Ishikawa (cell line): ENCODE data around the gene CCDC51.

Experiments
- CEBPB ChIP-seq: IDR thresholded peaks from 2 replicates; pipeline ENCODE4 v1.6.1; 2012
- CREB1 ChIP-seq: IDR thresholded peaks from 2 replicates; pipeline ENCODE4 v1.6.1; 2012; ENCODE audit warnings: low read depth
- EP300 ChIP-seq: IDR thresholded peaks from 2 replicates; pipeline ENCODE4 v1.6.1; 2012; ENCODE audit warnings: borderline replicate concordance
- NFIC ChIP-seq: IDR thresholded peaks from 2 replicates; pipeline ENCODE4 v1.6.1; 2012
- REST ChIP-seq: IDR thresholded peaks from 2 replicates; pipeline ENCODE4 v1.6.1; 2012; ENCODE audit warnings: low read depth, mild to moderate bottlenecking
- TCF12 ChIP-seq: IDR thresholded peaks from 2 replicates; pipeline ENCODE4 v1.6.1; 2012; ENCODE audit warnings: low read depth
- USF1 ChIP-seq: IDR thresholded peaks from 2 replicates; pipeline ENCODE4 v1.6.1; 2012
- YY1 ChIP-seq: IDR thresholded peaks from 2 replicates; pipeline ENCODE4 v1.6.1; 2012; ENCODE audit warnings: low read depth

GRCh38 chr3:48416546-48416945 lies 23.4 kb downstream of the CCDC51 start:
- no peak for TF ChIP-seq EP300
- TF ChIP-seq REST, result no peak
- TF ChIP-seq YY1, result no peak
- TF ChIP-seq TCF12, result no peak
- TF ChIP-seq NFIC, result no peak
- no peak for TF ChIP-seq CREB1
- TF ChIP-seq CEBPB, result no peak
- no peak for TF ChIP-seq USF1
